SU-DHL-6 (cell line): ENCODE measurements around the gene LTA4H.

Experiments used
- H2AFZ ChIP-seq: fragments of 200-600 bp; sonication (generic); 2 replicates; pipeline ENCODE4 v1.6.1; 2014; ENCODE audit warnings: low read depth, mild to moderate bottlenecking, moderate library complexity, mixed read lengths, antibody characterized with exemption, low read length; ENCODE audit not compliant: severe bottlenecking
- H3F3A ChIP-seq: fragments of 200-600 bp; shearing (Covaris generic); 2 replicates; pipeline ENCODE4 v1.6.0; 2016; ENCODE audit warnings: antibody characterized with exemption, mild to moderate bottlenecking; ENCODE audit not compliant: insufficient read depth
- H3K27ac ChIP-seq: fragments of 200-600 bp; sonication (generic); 2 replicates; pipeline ENCODE4 v1.5.1; 2016; ENCODE audit warnings: low read depth, mild to moderate bottlenecking, low read length, moderate library complexity, mixed read lengths
- H3K27me3 ChIP-seq: fragments of 200-600 bp; sonication (generic), shearing (Covaris generic); 2 replicates; pipeline ENCODE4 v1.6.0; 2014; ENCODE audit warnings: mild to moderate bottlenecking, low read length
- H3K36me3 ChIP-seq: fragments of 200-600 bp; sonication (generic); 2 replicates; pipeline ENCODE4 v1.6.1; 2014; ENCODE audit warnings: mild to moderate bottlenecking, low read length, mixed read lengths
- H3K4me2 ChIP-seq: fragments of 300-600, 200-600 bp; shearing (Covaris generic), sonication (generic); 2 replicates; pipeline ENCODE4 v1.6.0; 2014; ENCODE audit warnings: low read length, low read depth, mild to moderate bottlenecking; ENCODE audit not compliant: poor library complexity, severe bottlenecking
- H3K4me3 ChIP-seq: fragments of 200-600 bp; sonication (generic); 2 replicates; pipeline ENCODE4 v1.5.1; 2014; ENCODE audit warnings: antibody characterized with exemption, low read length, mild to moderate bottlenecking, mixed read lengths; ENCODE audit not compliant: insufficient read depth, poor library complexity, severe bottlenecking
- H3K79me2 ChIP-seq: fragments of 200-600 bp; sonication (generic); 2 replicates; pipeline ENCODE4 v1.6.1; 2014; ENCODE audit warnings: mild to moderate bottlenecking, low read length, moderate library complexity; ENCODE audit not compliant: insufficient read depth
- H3K9ac ChIP-seq: fragments of 200-600 bp; sonication (generic); 2 replicates; pipeline ENCODE4 v1.7.0; 2014; ENCODE audit warnings: mild to moderate bottlenecking, low read length
- H3K9me2 ChIP-seq: fragments of 200-600 bp; sonication (generic); replicated peaks from 2 replicates; pipeline ENCODE4 v1.6.1; 2014; ENCODE audit warnings: low read length; ENCODE audit not compliant: insufficient read depth
- H3K9me3 ChIP-seq: fragments of 200-600 bp; sonication (generic); 2 replicates; pipeline ENCODE4 v1.6.1; 2014; ENCODE audit warnings: low read length, mixed read lengths; ENCODE audit not compliant: insufficient read depth
- H4K20me1 ChIP-seq: fragments of 200-600 bp; sonication (generic); 2 replicates; pipeline ENCODE4 v1.6.1; 2014; ENCODE audit warnings: low read depth, mild to moderate bottlenecking, antibody characterized with exemption, low read length, moderate library complexity, mixed read lengths
- CTCF ChIP-seq: fragments of 200-600 bp; sonication (generic); IDR thresholded peaks from one replicate; pipeline ENCODE4 v1.5.1; 2017; ENCODE audit warnings: antibody characterized with exemption, mild to moderate bottlenecking, low read length, moderate library complexity; ENCODE audit not compliant: insufficient read depth, poor library complexity, severe bottlenecking
- EZH2phosphoT487 ChIP-seq: fragments of 200-600 bp; sonication (generic), shearing (Covaris generic); conservative IDR thresholded peaks from 2 replicates; pipeline ENCODE4 v1.6.1; 2018; ENCODE audit warnings: mild to moderate bottlenecking, antibody characterized with exemption, low read length, moderate library complexity, mixed read lengths

Gene LTA4H

GRCh38 chr12:96044017-96044942 is 8.9 kb upstream of the LTA4H start:
- H3K27me3 ChIP-seq, result no peaks in the 10 kb centered on the region
- H3K9ac ChIP-seq, result no peak overlapping the region
- H3K9me2 ChIP-seq, result no peaks in the 10 kb centered on the region
- no peak overlapping the region for H2AFZ ChIP-seq
- H3K4me3 ChIP-seq, result no peak overlapping the region
- H3K9me3 ChIP-seq, result no peaks in the 10 kb centered on the region
- no peaks in the 10 kb centered on the region for H3K79me2 ChIP-seq
- no peaks in the 10 kb centered on the region for H3K36me3 ChIP-seq
- no peak overlapping the region for H3K4me2 ChIP-seq
- H4K20me1 ChIP-seq, result no peaks in the 10 kb centered on the region
- H3K27ac ChIP-seq, result no peak overlapping the region
- TF ChIP-seq CTCF (no peak), EZH2phosphoT487 (no peak)
- H3F3A ChIP-seq, result no peaks in the 10 kb centered on the region

GRCh38 chr12:96041181-96041580 is 5.8 kb upstream of the LTA4H start:
- no peaks in the 10 kb centered on the region for H4K20me1 ChIP-seq
- H3K9me2 ChIP-seq, result no peaks in the 10 kb centered on the region
- no peaks in the 10 kb centered on the region for H3K79me2 ChIP-seq
- no peaks in the 10 kb centered on the region for H3K9me3 ChIP-seq
- H3K27me3 ChIP-seq, result no peaks in the 10 kb centered on the region
- no peak overlapping the region for H3K4me2 ChIP-seq
- H3K9ac ChIP-seq, result no peak overlapping the region
- TF ChIP-seq EZH2phosphoT487 (no peak), CTCF (no peak)
- H3K36me3 ChIP-seq, result no peaks in the 10 kb centered on the region
- no peak overlapping the region for H3K4me3 ChIP-seq
- H2AFZ ChIP-seq, result no peak overlapping the region
- H3K27ac ChIP-seq, result no peak overlapping the region
- no peaks in the 10 kb centered on the region for H3F3A ChIP-seq

- Histone ChIP-seq H4K20me1 (no peaks in the 10 kb centered on the region), H3K9ac (no peak overlapping the region), H3K79me2 (no peaks in the 10 kb centered on the region), H3K27me3 (no peaks in the 10 kb centered on the region), H3K9me2 (no peaks in the 10 kb centered on the region), H3K4me2 (no peak overlapping the region), H3K4me3 (no peak overlapping the region), H3K9me3 (no peaks in the 10 kb centered on the region), H3K36me3 (no peaks in the 10 kb centered on the region), H3K27ac (no peak overlapping the region), H3F3A (no peaks in the 10 kb centered on the region), H2AFZ (no peak overlapping the region)
- TF ChIP-seq CTCF, result no peak
These were observed 5.1 kb upstream of the LTA4H start for GRCh38 chr12:96040305-96041133.
